MM.1S (cell line): ENCODE data around the gene TSPAN5.

Experiments used
- DNase-seq: peaks from one replicate; pipeline ENCODE4 v3.0.0-alpha.2; 2015
- H2AFZ ChIP-seq: fragments of 300-600 bp; sonication (generic); 2 replicates; pipeline ENCODE4 v1.6.0; 2016; ENCODE audit warnings: antibody characterized with exemption, low read length
- H3F3A ChIP-seq: fragments of 300-600 bp; sonication (generic); 2 replicates; pipeline ENCODE4 v1.6.1; 2016; ENCODE audit warnings: mild to moderate bottlenecking, antibody characterized with exemption, low read length, moderate library complexity, mixed read lengths; ENCODE audit not compliant: insufficient read depth
- H3K27ac ChIP-seq: fragments of 300-600 bp; sonication (generic); 2 replicates; pipeline ENCODE4 v1.5.1; 2016; ENCODE audit warnings: mild to moderate bottlenecking, low read length
- H3K27me3 ChIP-seq: fragments of 300-600 bp; sonication (generic); replicated peaks from 2 replicates; pipeline ENCODE4 v1.6.0; 2016; ENCODE audit warnings: low read length; ENCODE audit not compliant: insufficient read depth
- H3K36me3 ChIP-seq: fragments of 300-600 bp; sonication (generic); replicated peaks from 2 replicates; pipeline ENCODE4 v1.6.1; 2016; ENCODE audit warnings: mild to moderate bottlenecking, low read length, mixed read lengths; ENCODE audit not compliant: insufficient read depth
- H3K4me1 ChIP-seq: fragments of 300-600 bp; sonication (generic); 2 replicates; pipeline ENCODE4 v1.6.1; 2016; ENCODE audit warnings: low read length, mixed read lengths
- H3K4me2 ChIP-seq: fragments of 300-600 bp; sonication (generic); 2 replicates; pipeline ENCODE4 v1.6.0; 2016; ENCODE audit warnings: low read depth, low read length
- H3K4me3 ChIP-seq: fragments of 300-600 bp; sonication (generic); 2 replicates; pipeline ENCODE4 v1.5.1; 2016; ENCODE audit warnings: low read length, mixed read lengths
- H3K79me2 ChIP-seq: fragments of 300-600 bp; sonication (generic); 2 replicates; pipeline ENCODE4 v1.6.1; 2016; ENCODE audit warnings: mixed run types, low read length, mixed read lengths
- H3K9ac ChIP-seq: fragments of 300-600 bp; sonication (generic); 2 replicates; pipeline ENCODE4 v1.6.1; 2016; ENCODE audit warnings: low read length, mixed read lengths
- H3K9me2 ChIP-seq: fragments of 300-600 bp; sonication (generic); replicated peaks from 2 replicates; pipeline ENCODE4 v1.6.1; 2016; ENCODE audit warnings: mild to moderate bottlenecking, low read length, mixed read lengths; ENCODE audit not compliant: insufficient read depth
- H3K9me3 ChIP-seq: fragments of 300-600 bp; sonication (generic); replicated peaks from 2 replicates; pipeline ENCODE4 v1.6.1; 2016; ENCODE audit warnings: mild to moderate bottlenecking, low read length, mixed read lengths; ENCODE audit not compliant: insufficient read depth
- H4K20me1 ChIP-seq: fragments of 300-600 bp; sonication (generic); 2 replicates; pipeline ENCODE4 v1.6.1; 2016; ENCODE audit warnings: mild to moderate bottlenecking, low read length, moderate library complexity, mixed read lengths; ENCODE audit not compliant: insufficient read depth
- EZH2 ChIP-seq: fragments of 300-600 bp; sonication (generic); optimal IDR thresholded peaks from 2 replicates; pipeline ENCODE3; 2017; ENCODE audit warnings: low read depth, mild to moderate bottlenecking, antibody characterized with exemption, low read length, mixed read lengths
- EZH2phosphoT487 ChIP-seq: fragments of 300-600 bp; sonication (generic); IDR thresholded peaks from 2 replicates; pipeline ENCODE4 v1.6.1; 2018; ENCODE audit warnings: antibody characterized with exemption, low read length
- TF ChIP-seq, protein P1 (sequence below): fragments of 300-600 bp; sonication (generic); IDR thresholded peaks from 2 replicates; pipeline ENCODE4 v1.5.1; 2016; ENCODE audit warnings: antibody characterized with exemption, low read length, mixed read lengths

TSPAN5 gene

DNA sequence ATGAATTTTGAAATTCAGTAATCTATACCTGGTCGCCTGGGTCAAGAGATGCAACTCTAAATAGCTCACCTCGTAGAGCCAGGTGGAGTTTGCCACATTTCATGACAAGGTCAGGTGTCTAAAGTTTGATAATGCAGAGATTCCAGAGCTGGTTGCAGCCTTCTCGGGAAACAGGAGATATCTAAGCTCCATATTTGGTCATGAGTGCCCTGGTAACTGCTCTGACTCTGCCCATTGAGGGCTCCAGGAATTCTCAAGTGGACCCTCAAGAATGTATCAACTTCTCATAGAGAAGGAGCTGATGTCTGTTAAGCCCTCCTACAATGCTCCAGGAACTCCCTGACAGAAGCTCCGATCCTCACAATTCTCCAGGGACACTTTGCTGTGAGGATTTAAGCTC, 33.2 kb upstream of the TSPAN5 start:
- H3K79me2 ChIP-seq, result no peaks in the 10 kb centered on the region
- no peaks in the 10 kb centered on the region for H3F3A ChIP-seq
- no peaks in the 10 kb centered on the region for H3K4me1 ChIP-seq
- H3K27me3 ChIP-seq, result no peaks in the 10 kb centered on the region
- no peak overlapping the region for H3K9ac ChIP-seq
- DNase-seq, result no peak
- no peak overlapping the region for H3K4me3 ChIP-seq
- H3K36me3 ChIP-seq, result no peaks in the 10 kb centered on the region
- TF ChIP-seq EZH2 (no peak), EZH2phosphoT487 (no peak)
- TF ChIP-seq, protein P1, sequence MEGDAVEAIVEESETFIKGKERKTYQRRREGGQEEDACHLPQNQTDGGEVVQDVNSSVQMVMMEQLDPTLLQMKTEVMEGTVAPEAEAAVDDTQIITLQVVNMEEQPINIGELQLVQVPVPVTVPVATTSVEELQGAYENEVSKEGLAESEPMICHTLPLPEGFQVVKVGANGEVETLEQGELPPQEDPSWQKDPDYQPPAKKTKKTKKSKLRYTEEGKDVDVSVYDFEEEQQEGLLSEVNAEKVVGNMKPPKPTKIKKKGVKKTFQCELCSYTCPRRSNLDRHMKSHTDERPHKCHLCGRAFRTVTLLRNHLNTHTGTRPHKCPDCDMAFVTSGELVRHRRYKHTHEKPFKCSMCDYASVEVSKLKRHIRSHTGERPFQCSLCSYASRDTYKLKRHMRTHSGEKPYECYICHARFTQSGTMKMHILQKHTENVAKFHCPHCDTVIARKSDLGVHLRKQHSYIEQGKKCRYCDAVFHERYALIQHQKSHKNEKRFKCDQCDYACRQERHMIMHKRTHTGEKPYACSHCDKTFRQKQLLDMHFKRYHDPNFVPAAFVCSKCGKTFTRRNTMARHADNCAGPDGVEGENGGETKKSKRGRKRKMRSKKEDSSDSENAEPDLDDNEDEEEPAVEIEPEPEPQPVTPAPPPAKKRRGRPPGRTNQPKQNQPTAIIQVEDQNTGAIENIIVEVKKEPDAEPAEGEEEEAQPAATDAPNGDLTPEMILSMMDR, result no peak
- no peak overlapping the region for H3K27ac ChIP-seq
- no peaks in the 10 kb centered on the region for H3K9me2 ChIP-seq
- no peak overlapping the region for H2AFZ ChIP-seq
- H4K20me1 ChIP-seq, result no peaks in the 10 kb centered on the region
- H3K9me3 ChIP-seq, result no peaks in the 10 kb centered on the region
- H3K4me2 ChIP-seq, result no peak overlapping the region

DNA sequence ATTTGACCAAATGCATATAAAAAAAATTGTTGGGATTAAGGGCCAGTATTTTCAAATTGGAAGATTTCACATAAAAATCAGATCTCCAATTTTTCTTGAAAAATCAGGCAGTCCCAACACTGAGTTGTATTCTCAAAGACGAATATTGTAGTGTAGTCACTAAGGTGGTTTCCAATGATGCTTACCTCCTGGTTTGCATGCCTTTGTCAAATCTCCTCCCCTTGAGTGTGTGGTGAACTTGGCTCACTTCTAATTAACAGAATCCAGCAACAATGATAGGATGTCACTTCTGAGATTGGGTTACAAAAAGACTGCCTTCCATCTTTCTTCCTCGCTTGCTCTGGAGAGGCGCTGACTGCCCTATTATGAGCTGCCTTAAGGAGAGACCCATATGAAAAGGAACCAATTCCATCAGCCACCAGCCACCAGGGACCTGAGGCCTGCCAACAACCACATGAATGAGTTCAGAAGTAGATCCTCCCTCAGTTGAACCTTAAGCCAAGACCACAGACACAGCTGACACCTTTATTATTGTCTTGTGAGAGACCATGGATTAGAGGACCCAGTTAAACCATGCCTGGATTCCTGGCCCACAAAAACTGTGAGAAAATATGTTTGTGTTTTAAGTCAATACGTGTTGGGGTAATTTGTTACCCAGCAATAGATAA, 31.2 kb upstream of the TSPAN5 start:
- Histone ChIP-seq H3K79me2 (no peaks in the 10 kb centered on the region), H3F3A (no peaks in the 10 kb centered on the region), H3K4me3 (no peak overlapping the region), H3K9me3 (no peaks in the 10 kb centered on the region), H3K4me2 (no peak overlapping the region), H3K36me3 (no peaks in the 10 kb centered on the region), H3K9me2 (no peaks in the 10 kb centered on the region), H4K20me1 (no peaks in the 10 kb centered on the region), H3K9ac (no peak overlapping the region), H3K27ac (no peak overlapping the region), H3K27me3 (no peaks in the 10 kb centered on the region), H2AFZ (no peak overlapping the region), H3K4me1 (no peaks in the 10 kb centered on the region)
- TF ChIP-seq EZH2 (no peak), EZH2phosphoT487 (no peak)
- TF ChIP-seq, protein P1, result no peak
- DNase-seq, result no peak

DNA sequence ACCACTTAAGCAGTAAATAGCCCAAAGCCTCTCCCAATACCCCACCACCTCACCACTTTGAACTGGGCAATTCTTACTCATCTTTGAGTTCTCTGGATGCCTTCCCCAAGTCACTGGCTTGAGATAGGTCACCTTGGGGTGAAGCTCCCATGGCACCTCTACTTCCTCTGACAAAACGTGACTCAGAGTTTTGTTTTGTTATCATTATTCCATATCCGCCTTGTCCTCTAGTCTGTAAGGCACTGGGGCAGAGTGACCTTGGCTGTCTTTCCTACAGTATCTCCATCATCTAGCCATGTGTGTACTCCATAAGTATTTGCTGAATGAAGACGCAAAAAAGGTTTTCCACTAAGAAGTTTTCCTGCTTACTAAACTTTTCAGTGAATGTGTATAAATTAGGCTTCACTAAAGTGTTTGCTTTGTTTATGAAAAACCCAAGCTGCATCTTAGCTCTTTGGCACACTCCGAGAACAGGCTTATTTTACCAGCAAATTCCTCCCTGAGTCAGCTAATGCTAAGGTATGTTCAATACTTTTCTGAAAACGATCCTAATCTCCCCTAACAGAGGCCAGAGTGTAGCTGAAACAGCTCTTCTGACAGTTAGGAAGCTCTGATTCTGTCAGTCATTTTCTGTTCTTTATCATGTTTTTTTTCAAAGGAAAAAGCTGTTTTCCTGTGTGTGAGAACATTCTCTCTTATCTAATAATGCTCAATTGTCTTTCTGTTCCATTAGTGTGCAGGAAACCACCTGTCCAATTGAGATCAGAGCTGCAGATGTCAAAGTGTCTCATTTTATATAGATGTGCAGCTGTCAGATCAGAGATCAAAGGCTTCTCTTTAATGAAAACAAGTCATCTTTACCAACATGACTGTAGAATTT, 30.2 kb upstream of the TSPAN5 start:
- Histone ChIP-seq H3K27ac (no peak overlapping the region), H3K79me2 (no peaks in the 10 kb centered on the region), H3K4me1 (no peaks in the 10 kb centered on the region), H3K27me3 (no peaks in the 10 kb centered on the region), H2AFZ (no peak overlapping the region), H3F3A (no peaks in the 10 kb centered on the region), H3K4me2 (no peak overlapping the region), H3K36me3 (no peaks in the 10 kb centered on the region), H3K4me3 (no peak overlapping the region), H3K9ac (no peak overlapping the region), H3K9me3 (no peaks in the 10 kb centered on the region), H4K20me1 (no peaks in the 10 kb centered on the region), H3K9me2 (no peaks in the 10 kb centered on the region)
- TF ChIP-seq, protein P1, result no peak
- TF ChIP-seq EZH2phosphoT487 (no peak), EZH2 (no peak)
- peak; percentile 16 for DNase-seq
